Activated T-cell treated with anti-CD3 and anti-CD28 coated beads, Interleukin-2, amount 50 U/mL, for 24 hours (primary cell): ENCODE data around the gene SMIM32.

Experiments used
- DNase-seq: peaks from one replicate; pipeline ENCODE4 v3.0.0-alpha.2; 2020
- H3K27ac Mint-ChIP-seq: 2 replicates; pipeline ENCODE4 v1.8.0; 2020; ENCODE audit warnings: mild to moderate bottlenecking, mixed read lengths
- H3K27me3 Mint-ChIP-seq: 2 replicates; pipeline ENCODE4 v1.8.0; 2020; ENCODE audit warnings: mixed read lengths
- H3K36me3 Mint-ChIP-seq: 2 replicates; pipeline ENCODE4 v1.8.0; 2020; ENCODE audit warnings: low read depth, mixed read lengths
- H3K4me1 Mint-ChIP-seq: 2 replicates; pipeline ENCODE4 v1.8.0; 2020; ENCODE audit warnings: low read depth, mixed read lengths
- H3K4me3 Mint-ChIP-seq: 2 replicates; pipeline ENCODE4 v1.8.0; 2020; ENCODE audit warnings: mild to moderate bottlenecking, moderate library complexity, mixed read lengths
- H3K9me3 Mint-ChIP-seq: 2 replicates; pipeline ENCODE4 v1.8.0; 2020; ENCODE audit warnings: mixed read lengths

The SMIM32 gene

GRCh38 chr5:136213919-136214493 is 21.0 kb upstream of the SMIM32 start:
- no peak overlapping the region for H3K4me3 Mint-ChIP-seq
- no peaks in the 10 kb centered on the region for H3K9me3 Mint-ChIP-seq
- H3K27ac Mint-ChIP-seq: no peak overlapping the region
- peaks cover 56% of the 10 kb centered on the region for H3K27me3 Mint-ChIP-seq
- no peaks in the 10 kb centered on the region for H3K36me3 Mint-ChIP-seq
- DNase-seq: no peak
- H3K4me1 Mint-ChIP-seq: no peaks in the 10 kb centered on the region

GRCh38 chr5:136212252-136212721 is 19.3 kb upstream of the SMIM32 start:
- no peak overlapping the region for H3K27ac Mint-ChIP-seq
- no peaks in the 10 kb centered on the region for H3K4me1 Mint-ChIP-seq
- H3K27me3 Mint-ChIP-seq: peaks cover 56% of the 10 kb centered on the region
- no peaks in the 10 kb centered on the region for H3K9me3 Mint-ChIP-seq
- no peaks in the 10 kb centered on the region for H3K36me3 Mint-ChIP-seq
- DNase-seq: peak; percentile 64
- no peak overlapping the region for H3K4me3 Mint-ChIP-seq

DNA sequence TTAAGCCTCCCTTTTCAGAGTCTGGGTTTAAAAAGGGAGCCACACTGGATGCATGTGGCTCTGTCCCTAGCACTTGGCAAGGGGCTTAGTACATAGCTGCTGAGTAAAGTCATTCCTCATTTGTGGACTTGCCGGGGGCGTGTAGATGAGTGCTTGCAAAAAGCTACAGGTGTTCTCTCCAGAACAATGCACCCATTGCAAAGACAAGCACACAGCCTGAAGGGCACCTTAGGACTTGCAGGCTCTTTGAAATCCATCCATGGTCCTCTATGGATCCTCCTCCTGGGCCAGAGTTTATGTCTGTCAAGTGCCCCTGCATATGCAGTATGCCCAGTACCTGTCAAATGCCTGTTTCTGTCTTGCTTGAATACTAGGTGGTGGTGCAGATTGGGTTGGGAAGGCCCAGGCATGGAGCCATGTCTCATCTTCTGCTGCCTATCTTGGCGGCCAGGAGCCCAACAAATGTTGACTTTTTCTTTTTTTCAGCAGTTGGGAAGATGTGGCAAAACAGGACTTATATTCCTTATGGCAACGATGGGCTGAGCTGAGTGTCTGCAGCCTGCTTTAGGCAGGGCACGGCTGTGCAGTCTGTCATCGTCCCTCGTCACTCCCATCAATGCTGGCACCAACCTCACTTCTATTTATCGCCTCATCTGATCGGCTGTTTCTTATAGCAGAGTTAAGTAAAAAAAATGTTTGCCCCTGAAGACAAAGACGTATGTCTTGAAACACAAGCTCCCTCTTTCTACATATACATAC is 18.5 kb upstream of the SMIM32 start:
- H3K4me3 Mint-ChIP-seq: no peak overlapping the region
- DNase-seq: no peak
- peaks cover 49% of the 10 kb centered on the region for H3K27me3 Mint-ChIP-seq
- H3K36me3 Mint-ChIP-seq: no peaks in the 10 kb centered on the region
- H3K9me3 Mint-ChIP-seq: no peaks in the 10 kb centered on the region
- H3K27ac Mint-ChIP-seq: no peak overlapping the region
- H3K4me1 Mint-ChIP-seq: no peaks in the 10 kb centered on the region

GRCh38 chr5:136210259-136210658 is 17.3 kb upstream of the SMIM32 start:
- Mint-ChIP-seq H3K27ac (no peak overlapping the region), H3K4me3 (no peak overlapping the region), H3K27me3 (peaks cover 45% of the 10 kb centered on the region), H3K4me1 (no peaks in the 10 kb centered on the region), H3K9me3 (no peaks in the 10 kb centered on the region), H3K36me3 (no peaks in the 10 kb centered on the region)
- DNase-seq: no peak

DNA sequence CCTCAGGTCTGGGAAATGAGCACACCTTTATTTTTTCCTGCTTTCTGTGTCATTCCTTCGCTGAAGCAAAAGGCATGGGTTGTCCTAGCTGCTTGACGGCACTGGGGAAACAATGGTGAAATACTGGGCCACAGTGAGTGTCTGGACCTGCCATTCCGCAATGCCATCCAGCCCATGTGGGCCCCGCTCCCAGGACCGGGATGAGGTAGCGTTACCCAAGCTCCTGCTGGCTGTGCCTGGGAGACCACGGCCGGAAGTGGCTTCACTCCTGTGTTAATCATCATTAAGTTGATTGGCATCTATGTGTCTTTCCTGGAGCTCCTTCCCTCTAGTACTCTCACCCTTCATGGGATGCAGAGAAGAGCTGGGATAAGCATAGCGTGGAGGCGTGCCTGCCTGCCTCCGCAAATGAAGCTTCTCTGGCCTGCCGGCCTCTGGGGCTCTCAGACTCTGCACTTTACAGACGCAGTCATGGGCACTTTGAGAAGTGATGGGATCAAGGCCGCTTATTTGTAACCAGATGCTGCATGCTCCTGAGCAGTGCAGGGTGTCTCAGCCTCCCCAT is 16.5 kb upstream of the SMIM32 start:
- H3K4me3 Mint-ChIP-seq: no peak overlapping the region
- no peaks in the 10 kb centered on the region for H3K9me3 Mint-ChIP-seq
- DNase-seq: no peak
- H3K27me3 Mint-ChIP-seq: peaks cover 38% of the 10 kb centered on the region
- no peak overlapping the region for H3K27ac Mint-ChIP-seq
- no peaks in the 10 kb centered on the region for H3K36me3 Mint-ChIP-seq
- no peaks in the 10 kb centered on the region for H3K4me1 Mint-ChIP-seq

DNA sequence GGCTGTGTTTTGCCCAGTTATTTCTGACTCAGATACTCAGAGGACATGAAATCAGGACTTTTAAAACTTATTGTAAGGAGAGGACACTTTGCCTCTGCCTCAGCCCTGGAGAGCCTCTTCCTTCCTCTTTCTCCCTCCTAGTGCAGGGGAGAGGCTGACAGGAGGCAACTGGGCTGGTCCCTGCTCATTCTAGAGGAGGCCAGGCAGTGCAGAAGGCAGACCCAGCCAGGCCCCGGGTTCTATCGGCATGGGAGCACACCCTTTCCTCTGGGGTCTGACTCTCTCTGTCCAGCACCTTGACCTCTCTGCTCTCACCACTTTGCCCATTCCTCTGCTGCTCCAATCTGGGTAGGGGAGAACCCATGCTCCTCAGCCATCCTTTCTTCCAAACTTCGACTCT is 16.0 kb upstream of the SMIM32 start:
- DNase-seq: no peak
- H3K27me3 Mint-ChIP-seq: peaks cover 38% of the 10 kb centered on the region
- no peaks in the 10 kb centered on the region for H3K9me3 Mint-ChIP-seq
- no peak overlapping the region for H3K27ac Mint-ChIP-seq
- H3K36me3 Mint-ChIP-seq: no peaks in the 10 kb centered on the region
- H3K4me3 Mint-ChIP-seq: no peak overlapping the region
- no peaks in the 10 kb centered on the region for H3K4me1 Mint-ChIP-seq

DNA sequence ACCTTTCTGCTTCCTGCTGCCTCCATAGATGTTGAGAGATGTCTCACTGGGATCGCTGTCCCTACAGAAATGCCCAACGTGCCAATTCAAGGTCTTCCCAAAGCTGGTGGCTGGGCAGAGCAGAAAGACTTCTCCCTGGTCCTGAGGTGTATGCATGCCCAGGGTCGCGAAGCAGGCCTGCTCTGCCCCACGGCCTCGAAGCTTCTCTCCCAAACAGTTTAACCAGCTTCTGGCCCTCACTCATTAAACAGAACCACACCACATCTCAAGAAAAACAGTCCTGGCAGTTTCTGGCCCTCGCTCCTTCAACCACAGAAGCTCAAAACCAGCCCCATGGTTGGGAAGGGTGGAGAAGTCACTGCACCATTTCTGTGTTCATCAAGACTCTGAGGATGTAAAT is 14.7 kb upstream of the SMIM32 start:
- Mint-ChIP-seq H3K36me3 (no peaks in the 10 kb centered on the region), H3K27me3 (peaks cover 31% of the 10 kb centered on the region), H3K27ac (no peak overlapping the region), H3K4me3 (no peak overlapping the region), H3K4me1 (no peaks in the 10 kb centered on the region), H3K9me3 (no peaks in the 10 kb centered on the region)
- DNase-seq: no peak

DNA sequence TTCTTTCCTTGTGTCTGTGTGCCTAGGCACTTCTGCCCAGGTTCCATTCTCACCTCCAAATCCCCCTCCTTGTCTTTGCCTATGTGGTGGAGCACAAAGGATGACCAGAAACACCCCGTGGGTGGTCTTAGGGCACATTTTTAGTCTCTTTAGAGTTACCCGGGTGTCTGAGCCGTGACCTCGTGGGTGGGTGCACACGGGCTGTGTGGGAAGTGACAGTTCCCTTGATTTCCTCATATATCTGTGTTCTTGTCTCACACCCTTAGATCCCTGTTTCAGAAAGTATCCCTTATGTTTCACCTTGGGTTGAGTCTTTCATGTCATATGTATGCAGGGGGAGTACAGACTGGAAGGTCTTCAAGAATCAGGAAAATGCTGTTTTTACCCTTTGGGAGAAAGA is 13.4 kb upstream of the SMIM32 start:
- Mint-ChIP-seq H3K36me3 (no peaks in the 10 kb centered on the region), H3K27me3 (peaks cover 27% of the 10 kb centered on the region), H3K9me3 (no peaks in the 10 kb centered on the region)

GRCh38 chr5:136205941-136206340 is 13.0 kb upstream of the SMIM32 start:
- no peaks in the 10 kb centered on the region for H3K9me3 Mint-ChIP-seq
- H3K4me1 Mint-ChIP-seq: no peaks in the 10 kb centered on the region
- no peak overlapping the region for H3K27ac Mint-ChIP-seq
- no peak overlapping the region for H3K4me3 Mint-ChIP-seq
- no peaks in the 10 kb centered on the region for H3K36me3 Mint-ChIP-seq
- DNase-seq: no peak
- peaks cover 24% of the 10 kb centered on the region for H3K27me3 Mint-ChIP-seq

More for the DNA sequence above, 13.4 kb upstream of the SMIM32 start:
- Mint-ChIP-seq H3K4me1 (no peaks in the 10 kb centered on the region), H3K4me3 (no peak overlapping the region), H3K27ac (no peak overlapping the region)
- DNase-seq: no peak

GRCh38 chr5:136205061-136205702 is 12.2 kb upstream of the SMIM32 start:
- H3K9me3 Mint-ChIP-seq: no peaks in the 10 kb centered on the region
- H3K4me3 Mint-ChIP-seq: no peak overlapping the region
- no peak overlapping the region for H3K27ac Mint-ChIP-seq
- H3K4me1 Mint-ChIP-seq: no peaks in the 10 kb centered on the region
- peaks cover 21% of the 10 kb centered on the region for H3K27me3 Mint-ChIP-seq
- DNase-seq: no peak
- H3K36me3 Mint-ChIP-seq: no peaks in the 10 kb centered on the region

DNA sequence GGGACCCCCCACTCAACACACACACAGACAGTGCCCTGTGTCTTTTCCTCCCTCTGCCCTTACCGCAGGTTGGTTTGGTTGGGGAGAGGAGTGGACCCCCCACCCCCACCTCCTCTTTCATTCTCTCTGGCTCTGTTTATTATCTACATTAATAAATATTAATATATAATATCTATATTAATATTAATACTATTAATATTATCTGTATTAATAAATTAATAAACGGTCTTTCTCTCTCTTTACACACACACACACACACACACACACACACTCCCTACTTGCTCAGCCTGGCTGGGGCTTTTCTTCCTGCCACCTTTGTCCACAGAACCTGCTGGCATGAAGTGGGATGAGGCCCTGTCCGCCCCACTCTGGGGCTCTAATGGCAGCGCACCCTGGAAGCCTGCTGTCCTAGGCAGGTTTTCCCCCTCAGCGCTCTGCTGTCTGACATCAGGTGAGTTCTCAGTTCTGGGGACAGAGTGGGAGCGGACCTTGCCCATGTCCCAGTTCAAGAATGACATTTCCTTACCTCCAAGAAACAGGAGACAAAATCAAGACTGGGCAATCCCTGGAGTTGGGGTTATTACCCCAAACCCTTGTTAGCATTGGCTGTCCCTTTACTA is 10.5 kb upstream of the SMIM32 start:
- Mint-ChIP-seq H3K9me3 (no peaks in the 10 kb centered on the region), H3K4me3 (no peak overlapping the region), H3K4me1 (no peaks in the 10 kb centered on the region), H3K27me3 (peaks cover 11% of the 10 kb centered on the region), H3K27ac (no peak overlapping the region), H3K36me3 (no peaks in the 10 kb centered on the region)
- DNase-seq: no peak

DNA sequence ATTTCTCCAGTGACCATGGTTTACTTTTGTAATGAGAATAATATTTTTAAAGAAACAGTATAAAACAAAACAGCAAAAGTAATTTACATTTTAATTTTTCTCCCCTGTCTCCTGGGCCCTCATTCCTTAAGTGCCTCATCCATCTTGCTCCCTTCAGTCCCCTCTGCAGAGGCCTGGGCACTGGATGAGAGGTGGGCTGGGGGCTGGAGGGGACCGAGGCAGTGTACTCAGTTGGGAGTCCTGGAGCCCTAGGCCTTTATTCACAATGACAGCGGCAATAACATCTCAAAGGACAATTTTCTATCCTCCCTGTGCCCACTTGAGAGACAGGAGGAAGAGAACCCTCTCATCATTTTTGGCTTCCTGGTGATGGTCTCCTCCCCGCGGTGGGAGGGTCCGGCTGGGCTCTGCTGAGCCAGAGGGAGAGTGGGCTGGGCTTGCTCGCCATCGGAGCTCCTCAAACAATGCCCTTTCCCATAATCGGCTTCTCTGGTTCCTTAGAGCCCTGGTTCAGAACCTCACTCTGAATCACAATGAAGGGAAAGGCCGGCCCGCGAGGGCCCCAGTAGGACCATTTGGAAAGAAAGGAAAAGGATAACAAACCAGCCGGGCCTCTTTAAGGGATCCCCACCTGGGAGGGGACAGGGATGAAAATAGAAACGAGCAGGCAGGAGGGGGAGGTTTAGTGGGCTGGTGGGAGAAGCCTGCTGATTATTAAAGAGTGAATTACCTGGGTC is 9.7 kb upstream of the SMIM32 start:
- Mint-ChIP-seq H3K27me3 (peaks cover 11% of the 10 kb centered on the region), H3K4me3 (no peak overlapping the region), H3K4me1 (no peaks in the 10 kb centered on the region), H3K36me3 (no peaks in the 10 kb centered on the region), H3K9me3 (no peaks in the 10 kb centered on the region), H3K27ac (no peak overlapping the region)
- DNase-seq: no peak

DNA sequence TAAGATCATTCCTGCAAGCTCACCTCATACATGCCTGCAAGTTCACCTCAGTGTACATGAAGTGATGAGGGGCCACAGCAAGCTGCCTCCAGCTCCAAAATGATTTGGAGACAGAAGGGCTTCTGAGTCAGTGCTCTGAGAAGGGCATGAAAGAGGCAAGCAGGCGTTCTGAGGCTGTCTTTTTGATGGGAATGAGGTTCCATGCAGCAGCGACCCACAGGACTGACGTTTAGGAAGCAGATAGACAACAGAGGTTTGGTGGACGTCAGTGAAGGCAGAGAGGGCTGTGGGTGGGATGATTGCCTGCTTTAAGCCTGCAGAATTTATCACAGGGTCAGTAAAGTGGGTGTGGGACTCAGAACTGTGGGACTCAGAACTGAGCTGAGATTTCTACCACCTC is 8.9 kb upstream of the SMIM32 start:
- Mint-ChIP-seq H3K9me3 (no peaks in the 10 kb centered on the region), H3K27me3 (peaks cover 16% of the 10 kb centered on the region), H3K36me3 (no peaks in the 10 kb centered on the region), H3K4me1 (no peaks in the 10 kb centered on the region), H3K4me3 (no peak overlapping the region), H3K27ac (no peak overlapping the region)
- DNase-seq: no peak

DNA sequence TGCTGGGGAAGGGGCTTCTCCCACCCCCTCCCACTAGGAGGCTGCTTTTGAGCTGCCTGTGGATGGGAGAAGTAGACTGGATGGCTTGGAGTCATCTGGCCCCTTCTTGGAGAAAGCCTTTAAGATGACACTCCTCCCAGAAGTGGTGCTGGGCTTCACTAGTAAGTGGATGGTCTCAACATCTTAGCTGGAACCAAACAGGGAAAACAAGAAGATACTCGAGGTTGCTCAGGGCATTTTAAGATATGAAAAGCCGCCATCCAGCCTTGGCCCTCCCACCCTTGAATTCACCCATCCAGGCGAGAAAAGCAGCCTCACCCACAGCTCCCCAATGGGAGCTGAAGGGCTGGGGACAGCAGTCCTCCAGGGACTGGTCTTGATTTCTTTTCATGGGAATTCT is 7.8 kb upstream of the SMIM32 start:
- no peaks in the 10 kb centered on the region for H3K36me3 Mint-ChIP-seq
- H3K4me1 Mint-ChIP-seq: no peaks in the 10 kb centered on the region
- H3K9me3 Mint-ChIP-seq: no peaks in the 10 kb centered on the region
- no peak for DNase-seq
- no peak overlapping the region for H3K27ac Mint-ChIP-seq
- H3K27me3 Mint-ChIP-seq: peaks cover 25% of the 10 kb centered on the region
- H3K4me3 Mint-ChIP-seq: no peak overlapping the region
